CD4-positive, alpha-beta T cell treated with Interleukin-1 beta for 1 hour (primary cell): ENCODE data around the gene XIRP1.
A peak's percentile ranks its signal among the peaks of the same experiment; 100 is the strongest.

Source experiments
- DNase-seq, 2 donors: peaks; one replicate each; pipeline ENCODE4 v3.0.0-alpha.2; 2020 to 2022

XIRP1 gene

DNA sequence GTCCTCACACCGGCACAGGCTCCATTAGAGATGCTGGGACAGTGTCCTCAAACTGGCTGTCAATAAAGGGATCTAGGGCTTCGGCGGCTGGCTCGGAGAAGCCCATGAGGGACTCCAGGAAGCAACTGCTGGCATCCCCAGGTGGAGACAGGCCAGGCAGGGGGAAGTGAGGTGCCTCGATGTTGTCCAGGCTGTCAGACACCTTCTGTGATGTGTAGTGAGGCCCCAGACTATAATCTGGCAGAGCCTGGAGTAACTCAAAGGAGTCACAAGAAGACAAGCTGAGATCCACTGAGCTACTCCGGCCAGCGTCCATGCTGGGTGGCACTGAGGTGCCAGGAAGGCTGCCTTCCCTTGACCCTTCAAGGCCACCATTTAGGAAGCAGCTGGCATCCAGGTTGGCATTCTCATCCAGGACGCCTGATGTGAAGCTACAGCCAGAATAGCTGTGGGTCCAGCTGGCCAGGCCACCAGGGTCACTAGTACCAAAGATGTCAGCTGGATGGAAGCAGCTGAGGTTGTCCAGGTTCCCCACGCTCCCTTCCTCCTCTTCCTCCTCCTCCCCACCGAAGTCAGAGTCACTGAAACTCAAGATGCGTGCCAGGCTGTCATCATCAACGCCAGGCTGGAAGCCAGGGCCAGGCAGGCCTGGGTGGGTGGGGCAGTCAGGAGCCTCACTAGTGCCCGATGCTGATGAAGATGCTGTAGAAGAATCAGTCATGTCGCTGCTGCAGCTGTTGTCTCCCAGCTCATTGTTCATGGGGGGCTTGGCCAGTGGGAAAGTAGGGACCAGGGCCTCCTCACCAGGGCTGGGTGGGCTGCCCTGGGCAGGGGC, 49.1 kb downstream of the XIRP1 start:
- DNase-seq: no peak

GRCh38 chr3:39142067-39142466, 50.3 kb downstream of the XIRP1 start:
- no peak for DNase-seq

DNA sequence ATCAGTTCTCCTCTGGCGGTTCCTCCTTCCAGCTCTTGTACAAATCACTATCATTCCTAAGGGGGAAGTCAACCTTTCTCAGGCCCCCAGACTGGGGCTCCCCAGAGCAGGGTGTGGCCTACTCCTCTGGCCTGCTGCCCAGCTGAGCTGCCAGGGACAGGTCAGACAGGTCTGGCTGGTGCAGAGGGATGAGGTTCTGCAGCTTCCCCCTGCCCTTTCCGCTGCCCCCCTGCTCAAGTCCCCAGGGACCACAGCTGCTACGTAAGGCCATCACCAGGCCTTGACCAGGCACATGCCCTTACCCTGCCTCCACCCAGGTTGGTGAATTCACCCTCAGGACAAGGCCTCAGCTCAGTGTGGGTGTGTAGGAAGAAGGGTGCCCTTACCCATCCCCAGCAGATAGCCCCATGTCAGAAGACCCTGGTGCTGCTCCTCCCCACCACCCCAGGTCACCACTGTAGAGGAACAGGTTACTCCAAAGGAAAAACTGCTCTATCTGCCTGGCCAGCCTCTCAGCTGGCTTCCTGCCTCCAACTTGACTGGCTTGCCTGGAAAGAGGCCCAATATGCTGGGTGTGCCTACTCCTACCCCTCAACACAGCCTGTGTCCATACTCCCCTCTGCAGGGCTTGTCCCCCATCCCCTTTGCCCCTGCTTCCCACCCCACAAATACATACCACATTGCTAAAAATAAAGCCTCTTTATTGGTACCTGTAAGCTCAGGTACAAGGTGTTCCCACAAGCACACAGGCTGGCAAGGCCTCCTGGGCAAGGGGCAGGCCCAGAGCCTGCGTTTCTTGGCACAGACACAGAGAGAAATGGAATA, 51.0 kb downstream of the XIRP1 start:
- DNase-seq: peak in 1 of 2 donors; percentile 61

- no peak for DNase-seq
Observed at GRCh38 chr3:39140341-39140971, 51.9 kb downstream of the XIRP1 start.

DNA sequence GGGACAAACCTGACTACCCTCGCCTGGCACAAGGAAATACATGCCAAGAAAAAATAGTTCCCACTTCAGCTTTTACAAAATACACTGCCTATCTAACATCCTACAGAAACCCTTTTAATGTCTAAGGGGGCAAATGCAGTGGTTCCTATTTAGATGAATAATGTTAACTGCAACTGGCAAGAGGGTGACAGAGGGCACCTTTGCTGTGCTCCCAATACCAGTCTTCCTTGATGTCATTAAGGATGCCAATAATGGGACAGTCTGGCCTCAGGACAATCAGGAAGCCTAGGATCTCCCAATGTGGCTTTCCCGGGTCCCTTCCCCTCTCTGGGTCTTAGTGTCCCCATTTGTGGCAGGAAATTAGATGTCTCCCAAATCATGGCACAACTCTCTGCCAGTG, 53.0 kb downstream of the XIRP1 start:
- DNase-seq: no peak

GRCh38 chr3:39138804-39139415, 53.5 kb downstream of the XIRP1 start:
- no peak for DNase-seq

DNA sequence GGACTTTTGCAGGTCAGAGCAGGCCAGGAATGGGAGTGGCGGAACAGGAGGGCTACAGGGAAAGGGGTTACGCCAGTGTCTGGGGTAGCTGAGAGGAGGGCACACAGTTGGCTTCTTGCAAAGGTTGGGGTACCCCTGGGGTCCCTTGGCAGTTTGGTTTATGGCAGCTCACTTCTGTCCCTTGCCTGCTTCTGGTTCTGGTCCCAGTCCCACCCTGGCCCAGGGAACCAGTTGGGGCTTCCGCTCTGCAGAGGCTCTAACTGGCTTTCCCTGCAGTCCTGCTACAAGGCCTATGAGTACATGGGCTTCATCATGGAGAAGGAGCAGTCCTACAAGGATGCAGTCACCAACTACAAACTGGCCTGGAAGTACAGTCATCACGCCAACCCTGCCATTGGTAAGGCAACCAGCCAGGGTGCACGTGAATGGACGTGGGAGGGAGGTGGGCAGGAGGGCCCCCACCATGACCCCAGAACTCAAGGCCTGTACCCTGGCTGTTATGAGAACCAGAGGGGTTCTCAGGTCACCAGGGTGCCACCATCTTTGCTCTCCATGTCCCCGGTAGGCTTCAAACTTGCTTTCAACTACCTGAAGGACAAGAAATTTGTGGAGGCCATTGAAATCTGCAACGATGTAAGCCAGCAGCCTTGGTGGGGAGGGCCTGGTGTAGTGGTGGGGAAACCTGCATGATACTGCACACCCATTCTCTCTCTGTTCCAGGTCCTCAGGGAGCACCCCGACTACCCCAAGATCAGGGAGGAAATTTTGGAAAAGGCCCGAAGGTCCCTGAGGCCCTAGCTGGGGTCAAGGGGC, 54.2 kb downstream of the XIRP1 start:
- DNase-seq: no peak

- no peak for DNase-seq
Observed at GRCh38 chr3:39137435-39137936, 54.9 kb downstream of the XIRP1 start.

DNA sequence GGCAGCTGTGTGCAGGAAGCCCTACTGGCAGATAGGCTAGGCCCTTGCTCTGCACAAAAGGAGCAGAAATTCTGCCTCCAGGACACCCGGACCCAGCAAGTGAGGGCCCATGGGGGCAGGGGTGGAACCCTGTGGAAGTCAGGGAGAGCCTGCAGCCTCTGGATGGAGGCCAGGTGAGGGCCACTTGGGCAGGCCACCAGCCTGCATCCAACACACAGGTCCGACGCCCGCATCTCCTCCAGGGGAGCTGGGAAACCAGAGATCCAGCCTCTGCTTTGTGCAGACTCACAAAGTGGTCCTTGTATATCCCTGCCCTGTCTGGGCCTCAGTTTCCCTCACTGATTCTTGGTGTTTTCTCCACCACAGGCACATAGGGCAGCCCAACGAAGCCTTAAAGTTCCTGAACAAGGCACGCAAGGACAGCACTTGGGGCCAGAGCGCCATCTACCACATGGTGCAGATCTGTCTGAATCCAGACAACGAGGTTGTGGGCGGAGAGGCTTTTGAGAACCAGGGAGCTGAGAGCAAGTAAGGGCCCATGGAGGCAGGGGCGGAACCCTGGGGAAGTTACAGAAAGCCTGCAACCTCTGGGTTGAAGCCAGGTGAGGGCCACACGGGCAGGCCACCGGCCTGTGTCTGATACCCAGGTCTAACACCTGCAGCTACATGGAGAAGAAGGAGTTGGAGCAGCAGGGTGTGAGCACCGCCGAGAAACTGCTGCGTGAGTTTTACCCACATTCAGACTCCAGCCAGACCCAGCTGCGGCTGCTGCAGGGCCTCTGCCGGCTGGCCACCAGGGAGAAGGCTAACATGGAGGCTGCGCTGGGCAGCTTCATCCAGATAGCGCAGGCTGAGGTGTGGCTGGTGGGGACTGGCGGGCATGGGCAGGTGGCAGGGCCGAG, 55.6 kb downstream of the XIRP1 start:
- DNase-seq: no peak

DNA sequence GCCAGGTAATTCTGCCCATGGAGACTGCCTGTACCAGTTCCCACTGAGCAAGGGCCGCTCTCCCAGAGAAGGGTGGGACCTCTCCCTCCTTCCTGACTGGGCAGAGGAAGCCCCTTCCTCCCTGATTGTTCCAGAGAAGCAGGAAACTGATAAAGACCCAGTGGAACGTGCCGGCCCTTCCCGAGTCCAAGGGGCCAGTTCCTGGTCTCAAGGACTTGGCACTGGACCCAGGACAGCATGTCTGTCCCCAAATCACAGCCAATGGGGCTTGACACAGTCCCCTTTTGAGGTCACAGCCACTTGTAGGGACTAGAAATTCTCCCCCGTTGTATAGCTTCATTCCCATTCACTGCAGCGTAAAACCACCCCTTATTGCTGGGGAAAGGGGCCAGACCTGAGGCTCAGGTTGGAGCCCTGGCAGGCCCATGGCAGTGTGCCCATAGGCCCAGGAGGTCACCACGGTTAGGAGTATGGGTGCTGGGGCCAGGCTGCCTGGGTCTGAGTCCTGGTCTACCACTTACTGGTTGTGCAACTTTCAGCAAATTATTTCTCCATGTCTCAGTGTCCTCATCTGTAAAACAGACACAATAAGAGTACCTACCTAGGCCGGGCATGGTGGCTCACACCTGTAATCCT, 57.1 kb downstream of the XIRP1 start:
- DNase-seq: no peak

- no peak for DNase-seq
Observed at GRCh38 chr3:39134305-39134704, 58.1 kb downstream of the XIRP1 start.

DNA sequence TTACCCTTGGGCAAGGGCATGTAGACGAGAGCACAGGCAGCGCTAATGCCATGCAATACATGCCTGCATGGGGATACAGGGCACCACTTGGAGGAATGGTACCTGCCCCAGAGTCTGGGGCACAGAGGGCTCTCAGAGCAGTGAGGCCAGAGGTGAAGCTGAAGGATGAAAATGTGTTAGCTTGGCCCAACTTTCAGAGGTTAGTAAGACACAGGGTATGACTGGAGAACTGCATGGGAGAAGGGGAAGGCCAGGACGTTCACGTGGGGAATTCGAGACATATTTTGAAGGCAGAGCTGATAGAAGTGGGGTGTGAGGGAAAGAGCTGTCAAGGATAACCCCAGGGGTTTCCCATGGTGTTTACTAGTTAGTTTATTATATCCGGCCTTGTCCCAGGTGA, 58.6 kb downstream of the XIRP1 start:
- no peak for DNase-seq
